SH-SY5Y (cell line): Measurements from ENCODE around the gene TSSK6.

Experiments
- GATA2 ChIP-seq: IDR thresholded peaks from 2 replicates; pipeline ENCODE4 v1.6.1; 2011; ENCODE audit warnings: mild to moderate bottlenecking, low read depth, low read length
- GATA3 ChIP-seq: IDR thresholded peaks from 2 replicates; pipeline ENCODE4 v1.6.1; 2011; ENCODE audit warnings: low read depth, mild to moderate bottlenecking, low read length, moderate library complexity

- TF ChIP-seq GATA2 (no peak), GATA3 (no peak)
Measured at GRCh38 chr19:19468424-19469050, 46.8 kb downstream of the TSSK6 start.
